B cell (primary cell): Measurements from ENCODE around the gene SMYD2.

Experiments
- CTCF ChIP-seq: fragments of 200-600 bp; IDR thresholded peaks from one replicate; pipeline ENCODE4 v1.8.0; 2022; ENCODE audit warnings: antibody characterized with exemption, mild to moderate bottlenecking
- EZH2 ChIP-seq: IDR thresholded peaks from 2 replicates; pipeline ENCODE4 v1.6.1; 2012; ENCODE audit warnings: borderline replicate concordance, low read depth, mild to moderate bottlenecking, moderate library complexity, low read length; ENCODE audit not compliant: insufficient read depth, poor library complexity, severe bottlenecking

- TF ChIP-seq EZH2, result no peak
- no peak for TF ChIP-seq CTCF
Measured at GRCh38 chr1:214281720-214282629, 1.0 kb downstream of the SMYD2 start.
